Gastroesophageal sphincter (tissue), 3 donors: ENCODE measurements around the gene RPUSD2.

ENCODE experiments used
- EP300 ChIP-seq: sonication (generic); formaldehyde crosslinking; IDR thresholded peaks from one replicate; pipeline ENCODE4 v1.6.1; 2017; ENCODE audit warnings: antibody characterized with exemption, mild to moderate bottlenecking
- POLR2A ChIP-seq, 2 donors: fragments of 450-650 bp; IDR thresholded peaks; one replicate each; pipeline ENCODE4 v1.6.1; 2017; ENCODE audit warnings: antibody characterized with exemption in 2 of 2, mild to moderate bottlenecking in 2 of 2, moderate library complexity in 1 of 2
- POLR2AphosphoS5 ChIP-seq: sonication (generic); formaldehyde crosslinking; IDR thresholded peaks from one replicate; pipeline ENCODE4 v1.6.1; 2017; ENCODE audit warnings: antibody characterized with exemption
- TF ChIP-seq, protein P1 (sequence below), 4 experiments: fragments of 200-600 bp in 2 of 4; fragments of 450-650 bp in 2 of 4; sonication (generic) in 1 of 4; IDR thresholded peaks; one replicate each; pipeline ENCODE4 v1.5.1; 2017 to 2019; ENCODE audit warnings: antibody characterized with exemption in 4 of 4, mild to moderate bottlenecking in 2 of 4, moderate library complexity in 2 of 4

DNA sequence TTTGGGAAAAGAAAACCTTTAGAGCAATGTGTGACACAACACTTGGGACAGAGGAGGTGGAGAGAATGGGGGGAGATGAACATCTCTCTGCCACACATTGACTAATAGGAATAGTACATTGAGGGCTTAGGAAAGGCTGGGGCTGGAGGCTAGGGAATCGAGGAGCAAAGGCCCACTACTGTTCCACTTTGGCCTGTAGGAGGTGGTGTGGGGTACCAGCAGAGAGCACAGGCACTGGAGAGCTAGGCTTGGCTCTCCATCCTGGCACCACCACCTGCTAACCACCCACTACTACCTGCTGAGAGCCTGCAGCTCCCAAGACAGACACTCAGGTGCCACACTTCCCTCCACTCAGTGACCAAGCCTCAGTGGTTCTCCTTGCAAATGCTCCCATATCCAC is 23.6 kb upstream of the RPUSD2 start:
- TF ChIP-seq, protein P1, sequence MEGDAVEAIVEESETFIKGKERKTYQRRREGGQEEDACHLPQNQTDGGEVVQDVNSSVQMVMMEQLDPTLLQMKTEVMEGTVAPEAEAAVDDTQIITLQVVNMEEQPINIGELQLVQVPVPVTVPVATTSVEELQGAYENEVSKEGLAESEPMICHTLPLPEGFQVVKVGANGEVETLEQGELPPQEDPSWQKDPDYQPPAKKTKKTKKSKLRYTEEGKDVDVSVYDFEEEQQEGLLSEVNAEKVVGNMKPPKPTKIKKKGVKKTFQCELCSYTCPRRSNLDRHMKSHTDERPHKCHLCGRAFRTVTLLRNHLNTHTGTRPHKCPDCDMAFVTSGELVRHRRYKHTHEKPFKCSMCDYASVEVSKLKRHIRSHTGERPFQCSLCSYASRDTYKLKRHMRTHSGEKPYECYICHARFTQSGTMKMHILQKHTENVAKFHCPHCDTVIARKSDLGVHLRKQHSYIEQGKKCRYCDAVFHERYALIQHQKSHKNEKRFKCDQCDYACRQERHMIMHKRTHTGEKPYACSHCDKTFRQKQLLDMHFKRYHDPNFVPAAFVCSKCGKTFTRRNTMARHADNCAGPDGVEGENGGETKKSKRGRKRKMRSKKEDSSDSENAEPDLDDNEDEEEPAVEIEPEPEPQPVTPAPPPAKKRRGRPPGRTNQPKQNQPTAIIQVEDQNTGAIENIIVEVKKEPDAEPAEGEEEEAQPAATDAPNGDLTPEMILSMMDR (IDR thresholded peaks at IDR 0.05) = no peak
- TF ChIP-seq POLR2A (IDR thresholded peaks at IDR 0.05) = no peak
- no peak for TF ChIP-seq EP300
- no peak for TF ChIP-seq POLR2AphosphoS5
